K562 (cell line): ENCODE results near the gene FDX2. TPM values are rescaled to one million over a fixed set of nuclear protein-coding genes. Genes with fewer than 3 reads are reported as not detected.
A peak's percentile ranks its signal among the peaks of the same experiment; 100 is the strongest.

Source experiments
- ATF7 ChIP-seq: fragments of 450-650 bp; IDR thresholded peaks from 2 replicates; pipeline ENCODE4 v1.7.1; 2014; ENCODE audit warnings: mild to moderate bottlenecking, moderate library complexity
- CAMTA2 ChIP-seq: fragments of 250-450 bp; sonication (Bioruptor Pico); conservative IDR thresholded peaks from 2 replicates; pipeline ENCODE4 v1.5.1; 2022
- CCNT2 ChIP-seq: IDR thresholded peaks from 2 replicates; pipeline ENCODE4 v1.6.1; 2011; ENCODE audit warnings: borderline replicate concordance, low read depth, mild to moderate bottlenecking, moderate library complexity, mixed read lengths, low read length; ENCODE audit not compliant: insufficient read length; ENCODE audit errors: extremely low read depth
- ELF2 ChIP-seq: fragments of 250-450 bp; sonication (Bioruptor Pico); IDR thresholded peaks from 2 replicates; pipeline ENCODE4 v1.5.0; 2021; ENCODE audit warnings: mild to moderate bottlenecking
- KDM5B ChIP-seq: fragments of 200-600 bp; sonication (generic); IDR thresholded peaks from 2 replicates; pipeline ENCODE4 v1.6.1; 2012; ENCODE audit warnings: low read depth, mild to moderate bottlenecking, moderate library complexity, low read length, control low read depth, inconsistent platforms; ENCODE audit not compliant: insufficient replicate concordance
- MCM3 ChIP-seq: fragments of 450-650 bp; IDR thresholded peaks from 2 replicates; pipeline ENCODE4 v1.6.1; 2016
- MCM7 ChIP-seq, 2 experiments: fragments of 450-650 bp; IDR thresholded peaks; 2 replicates each; pipeline ENCODE4 v1.6.1; 2016 to 2018
- NRF1 ChIP-seq, 2 experiments: fragments of 450-650 bp; IDR thresholded peaks in 1 of 2; conservative IDR thresholded peaks in 1 of 2; 2 replicates each; pipeline ENCODE4 v1.6.1; 2014; ENCODE audit warnings: mild to moderate bottlenecking in 2 of 2
- NUFIP1 ChIP-seq: fragments of 450-650 bp; IDR thresholded peaks from 2 replicates; pipeline ENCODE4 v1.6.1; 2018; ENCODE audit not compliant: partially characterized antibody
- PCBP2 ChIP-seq: fragments of 200-400 bp; formaldehyde crosslinking; IDR thresholded peaks from 2 replicates; pipeline ENCODE4 v1.6.1; 2018; ENCODE audit warnings: low read length, low read depth, mild to moderate bottlenecking, moderate library complexity; ENCODE audit not compliant: poor library complexity, severe bottlenecking
- RHOXF2B ChIP-seq: fragments of 250-450 bp; sonication (Bioruptor Pico); conservative IDR thresholded peaks from 2 replicates; pipeline ENCODE4 v1.5.1; 2021
- SNRNP70 ChIP-seq: fragments of 200-400 bp; formaldehyde crosslinking; optimal IDR thresholded peaks from 2 replicates; pipeline ENCODE3; 2017; ENCODE audit warnings: low read depth, low read length
- SRF ChIP-seq, 2 experiments: fragments of 250-450, 450-650 bp in 1 of 2; sonication (Bioruptor Pico) in 1 of 2; sonication (generic) in 1 of 2; formaldehyde crosslinking; IDR thresholded peaks; 2 replicates each; pipeline versions ENCODE4 v1.5.0 to v1.5.1; 2020 to 2022; ENCODE audit warnings: mild to moderate bottlenecking in 1 of 2, missing genetic modification reagents in 1 of 2
- STAG1 ChIP-seq: sonication (generic); formaldehyde crosslinking; IDR thresholded peaks from 2 replicates; pipeline ENCODE4 v1.5.0; 2020; ENCODE audit warnings: missing genetic modification reagents, borderline replicate concordance
- STAT5A ChIP-seq: IDR thresholded peaks from 2 replicates; pipeline ENCODE4 v1.6.1; 2012; ENCODE audit warnings: low read length, inconsistent platforms, borderline replicate concordance
- TFAP4 ChIP-seq: sonication (generic); formaldehyde crosslinking; IDR thresholded peaks from 2 replicates; pipeline ENCODE4 v1.8.0; 2022; ENCODE audit warnings: missing genetic modification reagents, mild to moderate bottlenecking, moderate library complexity, borderline replicate concordance
- U2AF1 ChIP-seq: fragments of 200-400 bp; formaldehyde crosslinking; optimal IDR thresholded peaks from 2 replicates; pipeline ENCODE3; 2017; ENCODE audit warnings: mild to moderate bottlenecking, low read depth, low read length, moderate library complexity
- ZBTB8A ChIP-seq: fragments of 450-650 bp; IDR thresholded peaks from 2 replicates; pipeline ENCODE4 v1.6.1; 2018; ENCODE audit warnings: mild to moderate bottlenecking, moderate library complexity; ENCODE audit not compliant: partially characterized antibody
- ZBTB9 ChIP-seq: fragments of 450-650 bp; formaldehyde crosslinking; IDR thresholded peaks from 2 replicates; pipeline ENCODE4 v1.4.0; 2020; ENCODE audit warnings: mild to moderate bottlenecking, moderate library complexity
- ZNF316 ChIP-seq: fragments of 450-650 bp; IDR thresholded peaks from 2 replicates; pipeline ENCODE4 v1.6.1; 2016
- ZNF431 ChIP-seq: sonication (generic); formaldehyde crosslinking; IDR thresholded peaks from 2 replicates; pipeline ENCODE4 v1.8.0; 2022; ENCODE audit warnings: mild to moderate bottlenecking, missing genetic modification reagents
- ZNF766 ChIP-seq: fragments of 200-800 bp; sonication (Bioruptor generic); conservative IDR thresholded peaks from 2 replicates; pipeline ENCODE4 v1.6.1; 2016; ENCODE audit warnings: missing genetic modification characterization, missing compliant biosample characterization
- polyA plus RNA-seq, 8 experiments: library from polyadenylated mRNA; depleted of rRNA in 4 of 8; stranded (reverse) in 5 of 8; unstranded in 3 of 8; fragments of >200 nt; fragmentation: Nextera tagmentation in 2 of 8; fragmentation: Illumina TruSeq in 1 of 8; extraction: Ambion mirVana in 2 of 8; extraction: Trizol in 1 of 8; gene quantifications; 2 replicates each; pipeline versions ENCODE4 v1.2.1 to v1.2.3, GENCODE V29; 2011 to 2014; ENCODE audit warnings: inconsistent platforms in 1 of 8, missing spikeins in 1 of 8
- total RNA-seq, 7 experiments: library from RNA; depleted of rRNA in 6 of 7; stranded (reverse); fragments of >200 nt in 6 of 7; fragmentation: Illumina TruSeq in 2 of 7; extraction: Trizol in 2 of 7; gene quantifications; 2 replicates each; pipeline versions ENCODE4 v1.2.1 to v1.2.3, GENCODE V29; 2011 to 2021; ENCODE audit warnings: low replicate concordance in 1 of 7
- TF ChIP-seq, protein P1 (sequence below): fragments of 450-650 bp; IDR thresholded peaks from one replicate; pipeline ENCODE4 v1.6.1; 2018; ENCODE audit warnings: mild to moderate bottlenecking, moderate library complexity; ENCODE audit not compliant: partially characterized antibody
- TF ChIP-seq, protein P2 (sequence below): fragments of 250-450 bp; sonication (Bioruptor Pico); IDR thresholded peaks from 2 replicates; pipeline ENCODE4 v1.4.0; 2020; ENCODE audit warnings: mild to moderate bottlenecking, moderate library complexity

The FDX2 gene
- total and polyA plus RNA-seq, 9 of the 15 experiments (the other 6 are each of a cell fraction or from before 2014, with no cell fraction given): 2.5 to 49.8 (median 29.7) TPM

DNA sequence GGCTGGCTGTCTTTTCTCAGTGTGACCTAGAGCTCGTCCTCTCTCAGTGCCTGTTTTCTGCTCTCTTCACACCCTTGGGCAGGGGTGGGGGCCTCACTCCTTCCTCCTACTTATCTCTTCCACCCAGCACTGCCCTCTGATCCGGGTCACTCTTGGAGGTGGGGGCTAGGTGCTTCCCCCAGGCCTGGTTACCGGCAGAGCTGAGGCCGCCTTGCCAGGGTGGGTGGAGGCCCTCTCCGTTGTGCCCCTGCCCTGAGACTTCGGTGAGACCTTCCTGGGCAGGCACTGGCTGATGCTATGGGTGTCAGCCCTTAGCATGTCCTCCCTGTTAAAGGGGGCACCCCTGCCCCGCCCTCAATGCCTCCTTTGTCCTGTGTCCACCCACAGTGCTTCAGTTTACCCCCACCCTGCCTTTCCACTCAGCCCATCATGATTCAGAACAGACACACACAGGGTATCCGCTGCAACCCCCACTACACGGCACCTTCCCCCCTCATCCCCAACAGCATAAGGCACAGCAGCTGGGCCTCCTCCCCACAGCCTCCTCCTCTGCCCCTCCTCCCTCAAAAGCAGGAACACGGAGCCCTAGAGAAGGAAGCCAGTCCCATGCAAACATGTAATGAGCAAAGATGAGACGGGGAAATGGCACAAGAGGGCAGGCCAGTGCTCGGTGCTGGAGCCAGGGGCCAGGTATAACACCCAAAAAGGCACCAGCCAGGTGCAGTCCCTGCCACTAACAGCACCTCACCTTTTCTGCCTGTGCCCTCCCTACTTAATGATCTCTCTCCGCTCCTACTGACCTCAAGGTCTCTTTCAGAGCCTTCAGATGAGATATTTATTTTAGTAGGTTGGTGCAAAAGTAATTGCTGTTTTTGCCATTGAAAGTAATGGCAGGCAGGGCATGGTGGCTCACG is 16.0 kb downstream of the FDX2 start (continued):
- TF ChIP-seq CCNT2 (peak; percentile 88), NRF1 (conservative IDR thresholded peaks at IDR 0.05 in 1 of 2, IDR thresholded peaks at IDR 0.05 in 1 of 2) (peak in 1 of 2 experiments; percentile 29; a peak in 3 of 4 replicates), ZBTB8A (no peak), PCBP2 (no peak), ZNF316 (peak; percentile 10; the same call in 1 of the 2 replicates), ZNF431 (peak; percentile 58; the same call in 1 of the 2 replicates), STAT5A (peak; percentile 67; the same call in 1 of the 2 replicates), SRF (CRISPR knock-in tag; IDR thresholded peaks at IDR 0.05) (no peak; a peak in 1 of 4 replicates), MCM3 (no peak), MCM7 (IDR thresholded peaks at IDR 0.05) (no peak), ZBTB9 (CRISPR knock-in tag) (no peak), STAG1 (CRISPR knock-in tag) (no peak), TFAP4 (CRISPR knock-in tag) (peak; percentile 92), CAMTA2 (CRISPR knock-in tag) (no peak), RHOXF2B (CRISPR knock-in tag) (no peak), U2AF1 (no peak), SNRNP70 (no peak), ELF2 (CRISPR knock-in tag) (no peak), KDM5B (no peak), ZNF766 (CRISPR knock-in tag) (peak; percentile 54), NUFIP1 (no peak), ATF7 (peak; percentile 42)
- TF ChIP-seq, protein P1, sequence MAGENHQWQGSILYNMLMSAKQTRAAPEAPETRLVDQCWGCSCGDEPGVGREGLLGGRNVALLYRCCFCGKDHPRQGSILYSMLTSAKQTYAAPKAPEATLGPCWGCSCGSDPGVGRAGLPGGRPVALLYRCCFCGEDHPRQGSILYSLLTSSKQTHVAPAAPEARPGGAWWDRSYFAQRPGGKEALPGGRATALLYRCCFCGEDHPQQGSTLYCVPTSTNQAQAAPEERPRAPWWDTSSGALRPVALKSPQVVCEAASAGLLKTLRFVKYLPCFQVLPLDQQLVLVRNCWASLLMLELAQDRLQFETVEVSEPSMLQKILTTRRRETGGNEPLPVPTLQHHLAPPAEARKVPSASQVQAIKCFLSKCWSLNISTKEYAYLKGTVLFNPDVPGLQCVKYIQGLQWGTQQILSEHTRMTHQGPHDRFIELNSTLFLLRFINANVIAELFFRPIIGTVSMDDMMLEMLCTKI: no peak
- TF ChIP-seq, protein P2, sequence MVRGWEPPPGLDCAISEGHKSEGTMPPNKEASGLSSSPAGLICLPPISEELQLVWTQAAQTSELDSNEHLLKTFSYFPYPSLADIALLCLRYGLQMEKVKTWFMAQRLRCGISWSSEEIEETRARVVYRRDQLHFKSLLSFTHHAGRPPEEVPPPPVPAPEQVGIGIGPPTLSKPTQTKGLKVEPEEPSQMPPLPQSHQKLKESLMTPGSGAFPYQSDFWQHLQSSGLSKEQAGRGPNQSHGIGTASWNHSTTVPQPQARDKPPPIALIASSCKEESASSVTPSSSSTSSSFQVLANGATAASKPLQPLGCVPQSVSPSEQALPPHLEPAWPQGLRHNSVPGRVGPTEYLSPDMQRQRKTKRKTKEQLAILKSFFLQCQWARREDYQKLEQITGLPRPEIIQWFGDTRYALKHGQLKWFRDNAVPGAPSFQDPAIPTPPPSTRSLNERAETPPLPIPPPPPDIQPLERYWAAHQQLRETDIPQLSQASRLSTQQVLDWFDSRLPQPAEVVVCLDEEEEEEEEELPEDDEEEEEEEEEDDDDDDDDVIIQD (CRISPR knock-in tag): no peak
